NCI-H1048 (cell line): Measurements from ENCODE around the gene TVP23B.
"Not testable (repeated sequence)": the region's sequence is repeated elsewhere in the genome, so short reads cannot be mapped to it uniquely, and the experiment has no call there.

Experiments
- DNase-seq: peaks from one replicate; lab custom pipeline; 2025; lab: John Stamatoyannopoulos, UW

Gene TVP23B

DNA sequence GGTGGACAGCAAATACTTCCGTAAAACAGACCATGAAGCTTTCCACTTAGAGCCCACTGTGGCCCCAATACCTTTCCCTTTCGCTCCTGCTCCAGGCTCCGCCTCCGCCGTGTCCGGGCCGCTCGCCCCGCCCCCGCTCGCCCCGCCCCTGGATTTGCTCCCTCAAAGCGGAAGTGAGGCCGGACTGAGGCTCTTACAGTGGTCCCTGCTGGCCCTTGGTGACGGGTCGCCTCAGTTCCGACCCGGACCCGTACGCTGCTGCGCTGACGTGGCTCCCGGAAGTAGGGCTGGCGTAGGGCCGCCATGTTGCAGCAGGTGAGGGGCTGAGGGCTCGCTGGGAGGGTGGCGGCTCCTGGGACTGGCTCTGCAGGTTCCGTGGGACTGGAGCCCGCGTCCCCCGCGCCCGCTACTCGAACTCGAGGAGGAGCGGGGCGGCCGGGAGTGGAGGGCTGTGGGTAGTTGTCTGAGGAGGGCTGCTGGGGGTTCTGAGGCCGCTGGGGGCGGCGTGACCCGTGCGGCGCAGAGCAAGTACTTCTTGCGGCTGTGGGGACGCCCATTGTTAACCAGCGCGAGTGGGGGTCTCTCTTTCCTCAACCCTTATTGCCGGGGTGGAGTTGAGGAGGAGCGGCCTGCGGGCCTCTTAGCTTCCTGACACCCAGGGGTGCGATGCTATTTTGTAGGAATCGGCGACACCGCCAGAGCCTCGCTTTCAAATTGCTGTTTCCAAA, at the start of gene TVP23B:
TSS of gene TVP23B (plus strand) at position 193 of the 728 bp plus-strand sequence. CDS start at position 304, 111 bp downstream.
- DNase-seq: peak; percentile 94

GRCh38 chr17:18732438-18732837, 48.5 kb upstream of the TVP23B start:
- DNase-seq: not testable (repeated sequence)

- not testable (repeated sequence) for DNase-seq
These were observed 47.6 kb upstream of the TVP23B start for GRCh38 chr17:18733350-18733749.

DNA sequence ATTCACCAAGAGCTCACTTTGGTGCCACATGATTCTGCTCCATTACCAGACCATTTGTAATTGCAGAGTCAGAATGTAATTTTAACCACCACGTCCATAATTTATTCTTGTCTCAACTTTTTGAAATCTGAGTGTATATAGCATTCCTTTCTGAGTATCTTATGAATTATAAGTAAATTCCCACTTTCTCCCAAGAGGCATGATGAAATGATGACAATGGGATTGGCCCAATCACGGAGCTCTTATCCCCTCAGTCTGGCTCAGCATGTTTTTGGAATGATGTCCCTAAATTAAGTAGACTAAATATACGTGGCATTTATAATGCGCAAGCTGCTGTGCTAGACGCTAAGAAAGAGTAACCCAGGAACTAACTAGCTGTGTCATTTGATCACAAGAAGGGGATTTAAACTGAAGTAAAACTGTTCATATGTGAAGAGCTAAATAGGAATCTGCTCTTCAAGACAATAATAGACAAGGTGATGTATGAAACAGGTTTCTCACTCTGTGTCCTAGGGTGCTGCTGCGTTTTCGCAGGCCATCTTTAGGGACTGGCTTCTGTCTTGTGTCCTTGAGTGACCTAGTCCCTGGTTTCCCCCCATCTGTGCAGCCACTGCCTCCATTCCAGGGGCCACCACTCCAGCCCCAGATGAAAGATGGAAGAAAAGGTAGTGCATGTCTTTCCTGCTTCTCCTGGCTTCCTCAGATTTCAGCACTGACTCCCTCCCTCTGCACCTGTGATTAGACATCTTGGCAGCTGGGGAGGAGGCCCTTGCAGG, 41.2 kb upstream of the TVP23B start:
- not testable (repeated sequence) for DNase-seq

GRCh38 chr17:18741228-18741627, 39.8 kb upstream of the TVP23B start:
- DNase-seq: not testable (repeated sequence)

GRCh38 chr17:18743699-18744421, 37.1 kb upstream of the TVP23B start, which contains the start of gene FBXW10:
Gene FBXW10, plus strand, starts transcription at chr17:18744054. Its CDS starts 191 bp downstream, at chr17:18744245.
- not testable (repeated sequence) for DNase-seq

DNA sequence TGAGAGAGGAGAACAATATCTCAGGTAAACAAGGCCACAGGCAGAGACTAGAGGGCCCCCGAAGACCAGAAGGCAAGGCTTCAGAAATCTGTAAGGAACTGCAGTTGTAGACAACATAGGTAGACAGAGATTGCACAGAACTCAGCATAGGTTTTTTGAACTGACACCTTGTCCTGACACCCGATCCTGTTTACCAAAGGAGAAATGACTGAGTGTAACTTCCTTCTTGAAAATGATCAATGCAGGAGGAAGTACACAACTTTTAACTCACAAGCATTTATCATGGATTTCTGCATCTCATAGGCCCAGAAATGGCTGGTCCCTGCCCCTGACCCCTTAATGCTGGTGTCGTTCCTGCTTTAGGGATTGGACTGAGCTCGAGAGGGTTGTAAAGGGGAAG, 36.3 kb upstream of the TVP23B start:
- DNase-seq: not testable (repeated sequence)

GRCh38 chr17:18746551-18746950, 34.4 kb upstream of the TVP23B start:
- not testable (repeated sequence) for DNase-seq

DNA sequence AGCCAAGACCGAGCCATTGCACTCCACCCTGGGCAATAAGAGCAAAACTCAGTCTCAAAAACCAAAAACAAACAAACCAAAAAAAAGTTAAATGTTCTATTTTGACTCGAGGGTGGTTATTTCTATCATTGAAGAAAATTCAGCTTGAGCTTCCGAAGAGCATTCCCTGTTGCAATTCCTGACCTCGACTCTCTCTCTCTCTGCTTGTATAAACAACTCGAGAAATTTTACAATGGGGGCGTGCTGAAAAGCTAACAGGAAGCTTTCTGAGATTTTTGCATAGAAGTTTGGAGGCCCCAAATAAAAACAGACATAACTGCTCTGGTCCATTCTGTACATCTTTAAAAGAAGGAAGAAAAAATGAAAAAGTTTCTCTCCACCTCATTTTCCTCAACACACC, 33.5 kb upstream of the TVP23B start:
- DNase-seq: not testable (repeated sequence)

DNA sequence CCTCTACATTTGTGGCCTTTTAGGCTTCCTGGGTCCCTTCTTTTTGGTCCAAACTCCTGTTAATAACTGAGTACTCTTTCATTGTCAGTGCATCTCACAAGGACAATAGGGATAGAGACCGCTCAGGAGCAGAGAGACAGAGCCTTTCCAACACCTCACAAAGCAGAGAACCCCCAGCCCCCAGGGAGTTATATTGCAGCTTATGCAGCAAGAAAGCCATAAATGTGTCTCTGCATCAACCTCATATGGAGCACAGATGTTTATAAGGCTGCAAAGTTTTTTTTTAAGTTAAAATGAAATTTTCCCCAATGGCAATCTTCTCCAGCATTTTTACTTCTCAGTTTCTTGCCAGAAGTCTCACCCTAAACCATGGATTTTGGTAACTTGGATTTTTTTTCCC, 30.7 kb upstream of the TVP23B start:
- DNase-seq: not testable (repeated sequence)

DNA sequence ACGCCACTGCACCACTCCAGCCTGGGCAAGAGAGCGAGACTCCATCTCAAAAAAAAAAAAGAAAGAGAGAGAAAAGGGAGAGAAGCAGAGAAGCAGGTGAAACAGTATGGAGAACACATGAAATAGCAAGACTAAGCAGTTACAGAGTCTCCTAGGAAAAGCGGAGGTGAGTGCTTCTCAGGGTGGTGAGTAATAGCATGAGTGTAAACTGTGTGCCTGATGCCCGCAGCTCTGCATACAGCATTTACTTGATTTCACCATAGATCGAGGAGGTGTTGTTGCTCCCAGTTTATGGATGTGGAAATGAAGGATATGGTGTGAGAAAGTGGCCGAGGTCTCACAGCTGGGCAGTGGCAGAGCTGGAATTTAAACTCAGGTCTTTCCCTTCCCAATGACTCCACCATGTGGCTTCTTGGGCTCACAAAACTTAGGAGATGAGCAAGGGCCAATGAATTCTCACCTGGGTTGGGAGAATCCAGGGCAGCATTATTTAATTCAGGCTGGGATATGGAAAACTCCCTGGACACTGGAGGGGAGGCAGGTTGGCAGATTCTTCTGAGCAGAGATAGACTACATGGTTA, 27.1 kb upstream of the TVP23B start:
- DNase-seq: not testable (repeated sequence)

- not testable (repeated sequence) for DNase-seq
These were observed 25.0 kb upstream of the TVP23B start for GRCh38 chr17:18755969-18756368.

DNA sequence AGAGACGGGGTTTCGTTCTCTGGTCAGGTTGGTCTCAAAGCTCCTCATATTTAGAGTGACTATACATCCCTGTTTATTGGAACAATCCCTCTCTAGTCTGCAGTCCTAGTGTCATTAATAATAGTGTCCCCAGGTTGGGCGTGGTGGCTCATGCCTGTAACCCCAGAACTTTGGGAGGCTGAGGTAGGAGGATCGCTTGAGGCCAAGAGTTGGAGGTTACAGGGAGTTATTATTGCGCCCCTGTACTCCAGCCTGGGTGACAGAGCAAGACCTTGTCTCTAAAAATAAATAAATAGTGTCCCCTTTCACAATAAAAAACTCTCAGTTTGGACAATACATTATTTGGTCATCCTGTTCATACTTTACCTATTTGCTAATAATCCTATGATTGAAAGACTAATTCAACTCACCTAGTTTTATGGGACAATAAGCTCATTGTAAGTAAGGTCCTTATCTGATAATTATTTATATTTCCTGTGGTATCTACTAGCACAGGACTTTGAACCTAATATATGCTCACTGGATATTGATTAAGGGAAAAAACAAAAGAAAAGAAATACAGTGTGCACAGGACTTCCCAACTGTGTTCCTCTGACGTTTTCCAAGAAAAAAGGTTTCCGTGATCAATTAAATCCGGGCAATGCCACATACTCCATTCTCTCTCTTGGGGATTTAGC, 23.5 kb upstream of the TVP23B start:
- not testable (repeated sequence) for DNase-seq

DNA sequence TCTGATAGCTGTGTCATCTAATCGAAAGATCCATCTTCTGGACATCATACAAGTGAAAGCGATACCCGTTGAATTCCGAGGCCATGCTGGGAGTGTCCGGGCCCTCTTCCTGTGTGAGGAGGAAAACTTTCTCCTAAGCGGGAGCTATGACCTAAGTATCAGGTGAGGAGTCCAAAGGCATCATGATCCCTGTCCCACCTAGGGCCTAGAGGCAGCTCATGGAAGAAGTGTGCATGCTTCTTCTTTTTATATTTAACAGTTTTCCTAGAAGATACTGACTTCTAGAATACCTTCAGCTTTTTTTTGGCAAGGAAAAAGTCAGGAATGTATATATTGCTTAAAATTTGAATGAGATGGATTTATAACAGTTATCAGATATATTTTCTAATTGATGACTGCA, 22.6 kb upstream of the TVP23B start:
- DNase-seq: not testable (repeated sequence)

- not testable (repeated sequence) for DNase-seq
These were observed 20.8 kb upstream of the TVP23B start for GRCh38 chr17:18760221-18760620.

DNA sequence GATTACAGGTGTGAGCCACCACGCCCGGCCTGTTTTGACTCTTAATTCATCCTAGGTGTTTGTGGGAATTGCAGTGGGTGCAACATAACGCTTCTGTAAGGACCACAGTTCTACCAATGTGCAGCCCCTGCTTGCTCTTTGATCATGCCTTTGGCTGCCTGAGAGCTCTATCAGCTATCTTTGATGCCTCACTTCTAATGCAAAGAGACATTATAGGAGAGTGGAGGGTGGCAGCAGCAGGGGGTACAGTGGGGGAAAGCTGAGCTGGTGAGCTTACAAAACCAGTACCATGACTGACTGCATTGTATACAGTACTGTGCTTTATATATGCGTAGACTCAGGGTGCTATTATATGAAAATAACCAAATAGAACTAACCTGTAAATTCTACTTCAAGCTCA, 10.4 kb upstream of the TVP23B start:
- not testable (repeated sequence) for DNase-seq

DNA sequence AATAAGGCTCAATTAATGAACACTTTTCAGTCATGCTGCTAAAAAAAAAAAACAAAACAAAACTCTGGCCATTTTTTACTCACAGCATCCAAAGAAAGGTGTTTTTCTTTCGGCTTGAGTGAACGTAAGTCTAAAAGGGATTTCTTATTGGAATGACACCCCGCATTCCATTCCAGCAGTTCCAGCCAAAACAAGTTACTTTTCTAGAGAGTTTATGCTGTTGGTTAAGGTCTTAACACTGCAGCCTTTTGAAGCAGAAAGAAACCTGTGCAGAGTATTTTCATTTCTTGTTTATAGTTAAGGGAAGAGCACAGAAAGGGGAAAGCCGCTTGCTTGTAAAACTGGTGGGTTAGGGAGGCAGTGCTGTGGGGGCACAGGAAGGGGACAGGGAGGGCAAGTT, 9.9 kb upstream of the TVP23B start:
- not testable (repeated sequence) for DNase-seq

DNA sequence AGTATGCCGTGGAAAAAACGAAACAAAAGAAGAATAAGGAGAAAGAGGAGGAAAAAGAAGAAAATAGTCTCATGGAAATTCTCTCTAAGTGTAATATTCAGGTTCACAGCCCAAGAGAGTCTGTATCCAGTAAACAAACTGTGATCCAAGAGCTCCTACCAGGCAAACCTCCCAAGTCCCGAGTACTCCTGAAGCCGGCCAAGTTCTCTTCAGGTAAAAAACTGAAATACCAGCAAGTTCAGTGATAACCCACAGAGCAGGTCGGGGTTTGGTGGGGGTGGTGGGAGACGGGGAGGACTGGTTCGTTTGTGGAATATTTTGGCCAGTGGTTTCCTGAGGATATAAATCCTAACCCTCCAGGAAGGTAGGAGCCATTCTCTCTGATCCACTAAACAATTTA, 8.5 kb upstream of the TVP23B start:
- no peak for DNase-seq

DNA sequence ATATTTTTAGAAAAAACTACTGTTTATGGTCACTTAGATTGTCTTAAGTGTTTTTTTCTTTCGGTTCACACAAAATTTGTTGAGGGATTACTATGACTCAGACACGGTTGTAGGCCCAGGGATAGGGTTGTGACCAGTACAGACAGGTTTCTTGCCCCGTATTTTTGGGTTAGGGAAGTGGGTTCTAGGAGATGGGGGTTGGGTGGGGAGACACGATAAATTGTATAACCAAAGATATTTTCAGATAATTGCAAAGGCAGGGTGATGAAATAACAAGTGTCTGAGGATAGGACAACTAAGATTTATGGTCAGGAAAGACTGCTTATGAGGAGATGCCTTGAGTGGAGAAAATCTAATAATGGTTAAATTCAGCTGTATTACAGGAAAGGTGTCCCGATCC, 822 bp downstream of the TVP23B start:
- DNase-seq: not testable (repeated sequence)

- DNase-seq: not testable (repeated sequence)
These were observed 5.0 kb downstream of the TVP23B start for GRCh38 chr17:18785933-18786332.

GRCh38 chr17:18786890-18787289, 5.9 kb downstream of the TVP23B start:
- not testable (repeated sequence) for DNase-seq
